D721Med (cell line): ENCODE measurements around the gene BHLHE41.

Source experiments
- DNase-seq: peaks from one replicate; pipeline ENCODE4 v3.0.0; 2011; ENCODE audit warnings: low spot score; ENCODE audit not compliant: insufficient read length
- FAIRE-seq: peaks from 2 replicates; lab custom pipeline; 2011; peaks lifted over from hg19 to GRCh38; lab: Jason Lieb, UNC
- TF ChIP-seq, protein P1 (sequence below): IDR thresholded peaks from 2 replicates; pipeline ENCODE4 v1.5.1; 2012; ENCODE audit warnings: mild to moderate bottlenecking, control low read depth; ENCODE audit not compliant: insufficient read depth; ENCODE audit errors: missing control alignments

BHLHE41 gene

DNA sequence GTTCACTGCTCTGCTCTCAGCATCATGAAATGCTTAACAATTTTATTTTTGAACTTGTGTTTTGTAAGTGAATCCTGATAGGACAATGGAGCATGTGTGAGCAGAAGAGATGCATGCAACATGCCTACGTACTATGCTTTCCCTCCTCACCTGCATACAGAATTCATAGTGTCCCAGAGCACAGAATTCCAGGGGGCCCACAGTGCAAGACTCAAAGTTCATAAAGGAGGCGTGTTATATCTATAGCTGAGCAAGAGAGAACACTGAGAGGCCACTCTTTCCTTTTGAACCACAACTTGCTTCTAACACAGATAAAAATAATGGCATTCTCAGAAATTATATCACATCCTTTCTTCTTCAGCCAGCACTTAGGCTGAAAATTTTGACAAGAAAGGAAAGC is 28.8 kb downstream of the BHLHE41 start:
- no peak for DNase-seq

GRCh38 chr12:26095186-26095585 is 29.7 kb downstream of the BHLHE41 start:
- TF ChIP-seq, protein P1, sequence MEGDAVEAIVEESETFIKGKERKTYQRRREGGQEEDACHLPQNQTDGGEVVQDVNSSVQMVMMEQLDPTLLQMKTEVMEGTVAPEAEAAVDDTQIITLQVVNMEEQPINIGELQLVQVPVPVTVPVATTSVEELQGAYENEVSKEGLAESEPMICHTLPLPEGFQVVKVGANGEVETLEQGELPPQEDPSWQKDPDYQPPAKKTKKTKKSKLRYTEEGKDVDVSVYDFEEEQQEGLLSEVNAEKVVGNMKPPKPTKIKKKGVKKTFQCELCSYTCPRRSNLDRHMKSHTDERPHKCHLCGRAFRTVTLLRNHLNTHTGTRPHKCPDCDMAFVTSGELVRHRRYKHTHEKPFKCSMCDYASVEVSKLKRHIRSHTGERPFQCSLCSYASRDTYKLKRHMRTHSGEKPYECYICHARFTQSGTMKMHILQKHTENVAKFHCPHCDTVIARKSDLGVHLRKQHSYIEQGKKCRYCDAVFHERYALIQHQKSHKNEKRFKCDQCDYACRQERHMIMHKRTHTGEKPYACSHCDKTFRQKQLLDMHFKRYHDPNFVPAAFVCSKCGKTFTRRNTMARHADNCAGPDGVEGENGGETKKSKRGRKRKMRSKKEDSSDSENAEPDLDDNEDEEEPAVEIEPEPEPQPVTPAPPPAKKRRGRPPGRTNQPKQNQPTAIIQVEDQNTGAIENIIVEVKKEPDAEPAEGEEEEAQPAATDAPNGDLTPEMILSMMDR = no peak
- no peak for DNase-seq
- no peak for FAIRE-seq

More for the DNA sequence above, 28.8 kb downstream of the BHLHE41 start:
- TF ChIP-seq, protein P1 = no peak
- no peak for FAIRE-seq

GRCh38 chr12:26092346-26093105 is 32.3 kb downstream of the BHLHE41 start:
- TF ChIP-seq, protein P1 = no peak
- DNase-seq (no peak), FAIRE-seq (no peak)

DNA sequence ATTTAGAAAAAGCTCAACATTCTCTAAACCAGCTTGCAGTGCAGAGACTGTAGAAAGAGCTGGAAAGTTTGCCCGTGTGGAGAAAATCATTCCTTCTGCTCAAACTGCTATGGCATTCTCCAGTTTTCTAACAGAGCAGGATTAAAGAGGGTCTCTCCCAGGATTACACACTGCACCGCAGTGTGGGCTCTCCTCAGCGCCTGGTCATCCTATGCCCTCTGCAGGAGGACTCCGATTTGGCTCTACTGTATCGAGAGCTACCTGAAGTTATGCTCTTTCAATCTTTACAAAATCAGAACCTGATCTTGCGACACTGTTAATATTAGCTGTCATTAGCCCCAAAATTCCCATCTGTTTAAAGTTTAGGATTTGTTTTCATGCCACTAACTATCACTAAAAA is 33.0 kb downstream of the BHLHE41 start:
- TF ChIP-seq, protein P1 = peak; percentile 71
- no peak for FAIRE-seq
- no peak for DNase-seq

DNA sequence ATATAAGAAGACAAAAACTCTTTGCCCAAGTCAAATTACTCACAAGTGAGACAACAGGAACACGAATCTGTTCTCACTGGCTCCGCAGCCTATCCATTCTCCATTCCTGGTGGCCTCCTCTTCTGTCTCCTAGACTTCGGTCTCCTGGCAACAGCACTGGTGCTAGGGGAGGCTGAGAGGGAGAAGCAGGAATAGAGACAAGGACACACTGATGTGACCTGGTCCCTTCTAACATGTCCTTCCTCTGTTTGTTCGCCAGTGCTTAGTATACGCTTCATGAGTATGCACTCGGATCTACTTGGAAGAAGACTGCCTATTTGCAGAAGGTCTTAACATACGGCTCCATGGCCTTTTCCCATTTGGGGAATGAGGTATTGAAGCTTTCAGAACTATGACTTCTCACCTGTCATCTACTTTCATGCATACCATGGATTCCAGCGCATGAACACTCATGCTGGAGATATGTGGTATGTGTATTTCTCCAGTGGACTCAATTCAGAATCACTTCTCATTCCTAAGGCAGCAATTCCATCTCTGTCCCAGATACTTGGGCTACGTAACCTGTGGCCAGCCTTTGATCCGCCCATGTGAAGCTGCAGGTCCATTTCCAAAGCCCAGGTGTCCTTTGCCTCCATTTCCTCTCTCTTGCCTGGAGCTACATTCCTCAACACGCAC is 33.9 kb downstream of the BHLHE41 start:
- FAIRE-seq (no peak), DNase-seq (no peak)
- TF ChIP-seq, protein P1 = no peak

- no peak for DNase-seq
- TF ChIP-seq, protein P1 = no peak
- FAIRE-seq = no peak
Observed at GRCh38 chr12:26088998-26089397, 35.8 kb downstream of the BHLHE41 start.

GRCh38 chr12:26086936-26087335 is 37.9 kb downstream of the BHLHE41 start:
- TF ChIP-seq, protein P1 = no peak
- no peak for FAIRE-seq
- DNase-seq = no peak
